Thyroid gland (tissue), 4 donors: ENCODE data around the gene LMNB1.

Experiments used
- CTCF ChIP-seq, 6 experiments: fragments of 200-600 bp in 3 of 6; fragments of 450-650 bp in 3 of 6; sonication (generic) in 3 of 6; IDR thresholded peaks; one replicate each; pipeline ENCODE4 v1.5.1; 2016 to 2019; ENCODE audit warnings: antibody characterized with exemption in 6 of 6, mild to moderate bottlenecking in 2 of 6, inconsistent platforms in 1 of 6, moderate library complexity in 1 of 6
- POLR2A ChIP-seq, 2 donors: fragments of 450-650 bp; IDR thresholded peaks; one replicate each; pipeline ENCODE4 v1.6.1; 2017; ENCODE audit warnings: antibody characterized with exemption in 2 of 2, mild to moderate bottlenecking in 2 of 2, moderate library complexity in 1 of 2

GRCh38 chr5:126778675-126779403 is 1.9 kb downstream of the LMNB1 start:
- TF ChIP-seq CTCF (IDR thresholded peaks at IDR 0.05) (no peak), POLR2A (IDR thresholded peaks at IDR 0.05) (no peak)
